Spinal cord (tissue), 10 donors: ENCODE measurements around the gene FA2H. TPM values are rescaled to one million over a fixed set of nuclear protein-coding genes. Genes with fewer than 3 reads are reported as not detected.
"Not testable (repeated sequence)": the region's sequence is repeated elsewhere in the genome, so short reads cannot be mapped to it uniquely, and the experiment has no call there.

ENCODE experiments used
- DNase-seq, 6 donors: peaks; one replicate each; pipeline versions ENCODE4 v3.0.0 to v3.0.0-alpha.2; 2013 to 2015; ENCODE audit warnings: low spot score in 6 of 6, low read depth in 4 of 6
- H3K27ac ChIP-seq: one replicate; pipeline ENCODE4 v1.5.1; 2013; ENCODE audit warnings: low read depth, low read length, control low read depth
- H3K27me3 ChIP-seq: one replicate; pipeline ENCODE4 v1.6.1; 2013; ENCODE audit warnings: low read length; ENCODE audit not compliant: control insufficient read depth, insufficient read depth
- H3K36me3 ChIP-seq: one replicate; pipeline ENCODE4 v1.6.1; 2013; ENCODE audit warnings: low read length; ENCODE audit not compliant: control insufficient read depth, insufficient read depth
- H3K4me1 ChIP-seq: one replicate; pipeline ENCODE4 v1.6.1; 2013; ENCODE audit warnings: low read length; ENCODE audit not compliant: control insufficient read depth, insufficient read depth
- H3K4me3 ChIP-seq: one replicate; pipeline ENCODE4 v1.5.1; 2013; ENCODE audit warnings: low read depth, low read length, control low read depth
- H3K9me3 ChIP-seq: one replicate; pipeline ENCODE4 v1.6.1; 2013; ENCODE audit warnings: low read length; ENCODE audit not compliant: control insufficient read depth, insufficient read depth
- WGBS: methylation state at CpG from one replicate; pipeline ENCODE4 v1.1.5; 2013; ENCODE audit warnings: missing lambda C conversion rate; ENCODE audit not compliant: insufficient coverage; 5-methylcytosine and 5-hydroxymethylcytosine counted together
- polyA plus RNA-seq, 2 donors: library from polyadenylated mRNA; unstranded; fragments of 120-200 nt; gene quantifications; one replicate each; pipeline ENCODE4 v1.2.1, GENCODE V29; 2013; ENCODE audit not compliant: insufficient read length in 2 of 2
- total RNA-seq, 2 donors: library from RNA; depleted of rRNA in 1 of 2; stranded (reverse); fragments of 120-200 nt in 1 of 2; fragments of >200 nt in 1 of 2; gene quantifications; one replicate each; pipeline versions ENCODE4 v1.2.3 to v1.2.4, GENCODE V29; 2013 to 2014
- donor health status: healthy.

The FA2H gene
- total and polyA plus RNA-seq, 4 donors = 3.8 to 21.4 (median 13.8) TPM

DNA sequence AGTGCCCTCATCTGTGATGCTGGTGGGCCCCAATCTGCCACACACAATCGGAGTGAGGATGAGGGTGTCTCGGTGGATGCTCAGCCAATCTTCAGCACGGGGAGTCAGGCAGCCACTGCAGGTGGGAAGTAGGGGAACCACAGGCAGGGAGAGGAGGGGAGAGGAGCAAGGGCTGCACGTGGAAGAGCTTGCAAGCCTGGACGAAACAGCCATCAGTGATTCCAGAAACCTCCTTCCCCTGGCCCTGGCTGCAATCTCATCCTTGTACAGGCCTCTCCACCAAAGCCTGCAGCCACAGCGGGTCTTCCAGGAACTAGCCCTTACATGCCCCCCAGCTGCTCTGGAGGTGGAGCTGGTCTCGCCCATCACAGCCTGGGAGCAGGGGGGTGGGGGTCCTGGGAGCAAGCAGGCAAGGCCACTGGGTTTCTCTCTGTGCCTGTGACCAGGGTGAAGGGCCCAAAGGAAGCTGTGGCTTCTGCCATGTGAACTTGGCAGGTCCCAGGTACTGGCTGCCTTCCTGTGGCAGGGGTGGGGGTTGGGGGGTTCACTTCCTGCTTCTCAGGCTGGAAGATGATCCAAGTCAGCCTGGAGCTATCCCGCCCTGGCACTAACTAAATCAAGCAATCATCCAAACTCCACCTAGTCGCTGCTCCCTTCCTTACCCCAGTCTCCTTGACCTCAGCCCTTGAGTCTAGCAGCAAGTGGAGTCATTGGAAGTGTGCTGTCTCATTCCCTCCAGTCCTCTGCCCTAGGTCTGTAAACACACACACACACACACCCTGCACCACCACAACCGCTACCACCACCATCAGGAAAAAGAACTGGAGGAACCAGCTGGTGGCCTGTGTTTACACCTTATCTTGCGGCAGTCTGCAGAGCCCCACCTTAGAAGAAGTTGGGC lies 44.6 kb downstream of the FA2H start:
- Histone ChIP-seq H3K27me3 (peaks cover 2% of the 10 kb centered on the region), H3K9me3 (peaks cover 6% of the 10 kb centered on the region), H3K36me3 (no peaks in the 10 kb centered on the region), H3K4me1 (peaks cover 32% of the 10 kb centered on the region), H3K27ac (no peak overlapping the region), H3K4me3 (no peak overlapping the region)
- WGBS = 70% methylated on average over 9 of the region's 11 CpGs
- no peak for DNase-seq

DNA sequence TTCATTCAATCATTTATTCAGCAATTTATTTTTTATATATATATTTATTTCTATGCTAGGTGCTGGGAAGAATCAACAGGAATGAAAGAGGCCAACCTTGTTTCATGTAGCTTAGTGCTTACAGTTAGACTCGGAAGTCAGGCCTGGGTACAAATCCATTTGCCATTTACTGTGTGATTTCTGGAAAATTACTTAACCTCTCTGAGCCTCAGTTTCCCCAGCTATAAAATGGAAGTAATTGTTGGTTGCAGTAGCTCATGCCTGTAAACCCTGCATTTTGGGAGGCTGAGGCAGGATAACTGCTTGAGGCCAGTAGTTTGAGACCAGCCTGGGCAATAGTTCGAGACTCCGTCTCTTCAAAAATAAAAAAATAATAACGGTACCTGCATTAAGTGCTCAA lies 46.7 kb downstream of the FA2H start:
- DNase-seq = no peak
- Histone ChIP-seq H3K4me1 (peaks cover 39% of the 10 kb centered on the region), H3K36me3 (no peaks in the 10 kb centered on the region), H3K9me3 (peaks cover 6% of the 10 kb centered on the region), H3K4me3 (no peak overlapping the region), H3K27me3 (peaks cover 2% of the 10 kb centered on the region), H3K27ac (no peak overlapping the region)
- WGBS = 98% methylated on average over 4 of the region's 4 CpGs

GRCh38 chr16:74726716-74727115 lies 47.9 kb downstream of the FA2H start:
- no peak overlapping the region for H3K27ac ChIP-seq

GRCh38 chr16:74725651-74726455 lies 48.8 kb downstream of the FA2H start:
- 86% methylated on average over 7 of the region's 12 CpGs for WGBS

More at GRCh38 chr16:74726716-74727115, 47.9 kb downstream of the FA2H start:
- no peak for DNase-seq
- peaks cover 39% of the 10 kb centered on the region for H3K4me1 ChIP-seq
- H3K36me3 ChIP-seq = no peaks in the 10 kb centered on the region
- peaks cover 6% of the 10 kb centered on the region for H3K9me3 ChIP-seq
- H3K27me3 ChIP-seq = peaks cover 2% of the 10 kb centered on the region
- 82% methylated on average over 2 of the region's 2 CpGs for WGBS
- H3K4me3 ChIP-seq = no peak overlapping the region

DNA sequence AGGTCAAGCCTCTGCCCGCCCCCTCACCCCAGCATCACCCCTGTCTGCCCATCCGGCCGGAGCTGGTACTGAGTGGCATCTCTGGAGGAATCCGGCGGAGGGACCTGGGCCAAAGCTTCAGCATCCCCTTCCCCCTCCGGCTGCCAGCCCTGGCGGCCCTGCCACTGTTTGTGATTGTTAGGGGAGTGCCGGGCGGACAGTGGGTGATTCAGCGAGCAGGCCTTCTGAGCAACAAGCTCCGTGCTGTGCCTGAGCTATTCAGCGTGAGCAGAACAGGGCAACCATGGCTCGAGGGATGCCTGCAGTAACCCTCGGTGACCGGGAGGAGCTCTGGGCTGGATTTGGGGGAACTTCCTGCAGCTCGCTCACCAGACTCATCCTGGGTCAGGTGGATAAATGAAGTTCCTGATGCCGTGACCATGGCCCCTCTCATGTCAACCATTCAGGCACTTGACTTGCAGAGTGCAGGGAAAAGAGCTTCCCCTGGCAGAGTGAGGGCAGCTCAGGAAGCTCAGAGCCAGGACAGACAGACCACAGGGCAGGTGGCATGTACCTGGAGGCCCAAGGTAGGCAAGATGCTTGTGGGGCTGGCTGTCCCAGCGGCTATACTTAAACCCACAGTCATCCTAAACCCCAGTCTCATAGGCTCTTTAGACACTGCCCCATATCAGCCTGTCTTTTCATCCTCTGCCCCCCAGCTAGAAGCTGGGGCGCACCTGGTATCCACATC lies 49.6 kb downstream of the FA2H start:
- Histone ChIP-seq H3K4me3 (no peak overlapping the region), H3K36me3 (no peaks in the 10 kb centered on the region), H3K27ac (peak overlapping the region; percentile 90), H3K27me3 (peaks cover 2% of the 10 kb centered on the region), H3K4me1 (peaks cover 35% of the 10 kb centered on the region), H3K9me3 (peaks cover 6% of the 10 kb centered on the region)
- 36% methylated on average over 18 of the region's 19 CpGs for WGBS
- peak in 4 of 6 donors; percentile 45 to 84 (median 67) for DNase-seq

More at GRCh38 chr16:74725651-74726455, 48.8 kb downstream of the FA2H start:
- H3K27me3 ChIP-seq = peaks cover 2% of the 10 kb centered on the region
- H3K36me3 ChIP-seq = no peaks in the 10 kb centered on the region
- peak overlapping the region; percentile 90 for H3K27ac ChIP-seq
- H3K9me3 ChIP-seq = peaks cover 6% of the 10 kb centered on the region
- H3K4me3 ChIP-seq = no peak overlapping the region
- peaks cover 39% of the 10 kb centered on the region for H3K4me1 ChIP-seq
- no peak for DNase-seq

DNA sequence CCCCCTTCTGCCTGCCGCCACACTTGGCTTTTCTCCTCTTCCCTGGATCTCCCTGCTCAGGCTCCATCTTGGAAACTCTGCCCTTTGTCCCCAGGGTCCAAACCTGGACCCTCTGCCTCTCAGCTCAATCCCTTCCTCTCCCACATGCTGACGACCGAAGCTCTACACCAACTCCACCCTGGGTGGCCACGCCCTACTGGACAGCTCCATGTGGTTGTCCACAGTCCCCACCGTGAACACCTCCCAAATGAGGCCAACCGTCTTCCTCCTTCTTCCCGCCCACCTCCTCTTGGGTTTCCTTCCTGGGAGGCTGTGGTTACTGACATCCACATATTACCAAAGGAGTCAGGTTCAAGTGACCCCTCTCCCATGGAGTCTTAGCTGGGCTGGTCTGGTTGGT lies 51.4 kb downstream of the FA2H start:
- 92% methylated on average over 5 of the region's 7 CpGs for WGBS
- Histone ChIP-seq H3K4me1 (peaks cover 31% of the 10 kb centered on the region), H3K27ac (no peak overlapping the region), H3K27me3 (peaks cover 2% of the 10 kb centered on the region), H3K4me3 (no peak overlapping the region), H3K9me3 (peaks cover 6% of the 10 kb centered on the region), H3K36me3 (peaks cover 3% of the 10 kb centered on the region)
- no peak for DNase-seq

GRCh38 chr16:74722156-74722555 lies 52.5 kb downstream of the FA2H start:
- H3K4me3 ChIP-seq, H3K27me3 ChIP-seq, DNase-seq, H3K9me3 ChIP-seq, H3K36me3 ChIP-seq, H3K27ac ChIP-seq: not testable (repeated sequence)
- WGBS = 88% methylated on average over 2 of the region's 2 CpGs
- H3K4me1 ChIP-seq = peaks cover 31% of the 10 kb centered on the region

DNA sequence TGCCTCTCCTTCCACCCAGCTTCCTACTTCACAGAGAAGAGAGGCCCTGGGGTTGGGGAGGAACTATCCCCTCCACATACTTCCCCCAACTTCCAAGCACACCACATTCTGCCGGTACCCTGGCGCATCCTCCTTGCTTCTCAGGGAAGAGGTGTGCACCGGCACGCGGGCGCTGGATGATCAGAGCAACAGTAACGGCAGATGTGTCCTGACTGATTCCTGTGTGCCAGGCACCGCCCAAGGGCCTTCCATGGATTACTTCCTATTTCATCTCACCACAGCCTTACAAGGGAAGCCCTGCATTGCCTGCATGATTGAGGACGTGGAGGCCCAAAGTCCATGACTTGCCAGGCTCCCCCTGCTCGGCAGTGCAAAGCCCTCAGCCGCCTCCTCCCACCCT lies 52.9 kb downstream of the FA2H start:
- Histone ChIP-seq H3K27ac (no peak overlapping the region), H3K4me3 (no peak overlapping the region), H3K4me1 (peaks cover 31% of the 10 kb centered on the region), H3K9me3 (peaks cover under 1% of the 10 kb centered on the region), H3K36me3 (peaks cover 3% of the 10 kb centered on the region), H3K27me3 (peaks cover 2% of the 10 kb centered on the region)
- 90% methylated on average over 11 of the region's 11 CpGs for WGBS
- DNase-seq = no peak

DNA sequence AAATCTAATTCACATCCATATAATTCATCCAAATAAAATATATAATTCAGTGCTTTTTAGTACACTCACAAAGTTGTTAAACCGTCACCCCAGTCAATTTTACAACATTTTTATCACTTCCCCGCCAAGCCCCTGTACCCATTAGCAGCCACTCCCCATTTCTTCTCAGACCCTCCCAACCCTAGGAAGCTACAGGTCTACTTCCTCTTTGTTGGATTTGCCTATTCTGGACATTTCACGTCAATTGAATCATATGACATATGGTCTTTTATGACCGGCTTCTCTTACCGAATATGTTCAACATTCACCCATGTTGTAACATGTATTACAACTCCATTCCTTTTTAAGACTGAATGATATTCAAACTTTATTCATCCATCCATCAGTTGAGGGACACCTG lies 54.0 kb downstream of the FA2H start:
- Histone ChIP-seq H3K27me3 (peaks cover 2% of the 10 kb centered on the region), H3K4me3 (no peak overlapping the region), H3K9me3 (no peaks in the 10 kb centered on the region), H3K27ac (no peak overlapping the region), H3K36me3 (peaks cover 3% of the 10 kb centered on the region), H3K4me1 (peaks cover 24% of the 10 kb centered on the region)
- no peak for DNase-seq
- 80% methylated on average over 3 of the region's 5 CpGs for WGBS
